ENCODE results near the gene ACSL3.
"Not testable (repeated sequence)": the region's sequence is repeated elsewhere in the genome, so short reads cannot be mapped to it uniquely, and the experiment has no call there.

ACSL3 gene

DNA sequence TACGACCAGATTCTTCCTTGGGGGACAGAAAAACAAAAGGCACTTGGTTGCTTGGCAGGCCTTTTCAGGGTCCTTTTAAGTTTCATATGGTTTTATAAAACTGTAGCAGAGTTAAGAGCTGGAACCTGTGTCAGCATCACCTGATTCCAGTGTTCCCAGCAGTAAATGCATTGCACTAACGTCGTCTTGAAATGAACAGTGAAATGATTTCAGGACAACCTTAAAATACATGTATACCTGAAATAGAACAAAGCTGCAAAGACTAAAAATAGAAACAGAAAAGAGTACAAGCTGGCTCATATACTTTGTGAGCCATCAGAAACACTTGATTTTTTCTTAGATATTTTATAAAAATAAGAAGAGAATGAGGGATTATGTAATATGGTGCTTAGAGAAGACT lies 51.9 kb downstream of the ACSL3 start:
- DNase-seq (ENCODE audit: low spot score): no peak
- no peak for TF ChIP-seq CTCF (conservative IDR thresholded peaks at IDR 0.05; ENCODE audit: low read depth)
- ChIA-PET CTCF (no interaction called here), POLR2A (ENCODE audit: low non-redundant PET) (no interaction called here)
- no peak overlapping the region for H3K27ac ChIP-seq

DNA sequence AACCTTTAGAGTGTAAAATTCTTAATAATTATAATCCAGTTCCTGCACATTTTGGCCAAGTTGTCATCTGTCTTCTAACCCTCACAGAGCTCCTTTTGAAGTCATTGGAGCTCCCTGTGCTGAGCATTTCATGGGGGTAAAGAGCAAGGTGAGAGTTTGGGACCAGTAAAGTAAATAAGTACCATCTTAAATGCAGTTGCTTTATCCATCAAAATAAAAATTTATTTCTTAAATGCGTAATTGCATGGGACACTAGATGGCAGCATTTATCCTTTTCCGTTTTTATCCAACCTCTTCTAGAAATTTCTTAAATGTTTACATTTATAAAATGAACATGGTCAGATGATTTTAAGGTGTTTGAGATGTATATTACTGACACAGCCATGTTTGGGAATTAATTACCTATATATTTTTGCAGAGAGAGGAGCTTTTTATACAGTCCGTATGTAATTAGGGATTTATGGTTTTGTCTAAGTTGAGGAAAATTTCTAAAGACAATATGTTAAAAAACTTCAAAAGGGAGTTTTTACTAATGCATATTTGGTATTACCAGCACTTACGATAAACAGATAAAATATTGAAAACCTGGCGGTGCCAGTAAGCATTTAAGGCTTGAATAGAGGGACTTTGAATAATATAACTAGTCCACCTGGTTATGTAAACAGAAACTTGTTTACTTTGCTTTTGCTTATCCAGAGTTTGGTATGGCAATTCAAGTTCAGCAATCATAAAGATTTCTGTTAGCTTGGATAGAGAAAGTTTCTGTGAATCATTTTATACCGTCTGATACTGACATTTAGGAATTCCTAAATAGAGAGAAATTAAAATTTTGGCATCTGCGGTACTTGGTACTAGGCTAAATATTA lies 54.5 kb downstream of the ACSL3 start:
- no peak for DNase-seq (ENCODE audit: low spot score)
- POLR2A ChIA-PET (ENCODE audit: low non-redundant PET): no interaction called here
- no peak overlapping the region for H3K27ac ChIP-seq
- peak; percentile 60 for TF ChIP-seq CTCF (conservative IDR thresholded peaks at IDR 0.05; ENCODE audit: low read depth)
- CTCF ChIA-PET: interaction anchor here (0.5 to 1.6 kb wide), 5 partner anchors 35 to 274 kb away, joined by 3 to 8 read pairs (median 4); no protein-coding TSS in a partner anchor

DNA sequence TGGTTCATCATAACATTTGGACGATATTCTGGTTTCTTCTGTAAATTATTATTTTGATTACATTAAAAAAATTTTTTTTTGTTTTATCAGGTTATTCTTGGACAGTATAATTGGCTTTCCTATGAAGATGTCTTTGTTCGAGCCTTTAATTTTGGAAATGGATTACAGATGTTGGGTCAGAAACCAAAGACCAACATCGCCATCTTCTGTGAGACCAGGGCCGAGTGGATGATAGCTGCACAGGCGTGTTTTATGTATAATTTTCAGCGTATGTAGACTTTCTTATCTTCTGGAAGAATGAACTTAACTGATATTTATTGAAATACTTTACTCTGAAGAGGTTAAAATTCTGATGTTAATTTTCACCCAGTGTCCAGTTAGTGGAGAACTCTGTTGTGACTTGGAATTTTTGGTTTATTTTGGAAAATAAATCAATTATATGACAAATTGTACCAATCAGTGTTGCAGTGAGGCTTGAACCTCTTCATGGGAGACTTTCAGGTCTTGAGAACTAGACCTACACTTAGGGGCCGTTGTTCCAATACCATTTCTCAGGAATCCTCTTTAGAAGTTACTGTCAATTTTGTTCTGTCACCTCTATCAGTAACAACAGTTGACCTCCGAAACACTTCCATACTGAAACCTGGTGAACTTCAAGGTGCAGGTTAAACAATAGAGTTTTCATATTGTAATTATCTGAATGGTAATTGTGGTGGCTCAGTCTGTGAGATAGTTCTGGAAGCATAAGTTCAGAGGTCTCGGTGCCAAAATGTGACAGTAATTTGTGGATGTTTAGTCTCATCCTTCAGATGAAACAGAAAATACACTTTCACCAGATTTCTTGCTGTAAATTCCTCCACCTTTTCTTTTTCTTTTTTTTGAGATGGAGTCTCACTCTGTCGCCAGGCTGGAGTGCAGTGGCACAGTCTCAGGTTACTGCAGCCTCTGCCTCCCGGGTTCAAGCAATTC lies 55.7 kb downstream of the ACSL3 start:
- TF ChIP-seq CTCF (conservative IDR thresholded peaks at IDR 0.05; ENCODE audit: low read depth): no peak
- DNase-seq (ENCODE audit: low spot score): no peak
- H3K27ac ChIP-seq: no peak overlapping the region
- CTCF ChIA-PET: interaction anchor here (0.6 to 1.6 kb wide), 3 partner anchors 44 to 209 kb away, joined by 3 to 11 read pairs (median 8); no protein-coding TSS in a partner anchor
- POLR2A ChIA-PET (ENCODE audit: low non-redundant PET): no interaction called here

- DNase-seq (ENCODE audit: low spot score); H3K27ac ChIP-seq; POLR2A ChIA-PET (ENCODE audit: low non-redundant PET): not testable (repeated sequence)
- CTCF ChIA-PET: interaction anchor here (0.7 kb wide), 1 partner anchor 118 kb away, joined by 3 read pairs; no protein-coding TSS in a partner anchor
These were observed 56.4 kb downstream of the ACSL3 start for GRCh38 chr2:222917212-222917611.

GRCh38 chr2:222919841-222920526 lies 59.1 kb downstream of the ACSL3 start:
- no peak overlapping the region for H3K27ac ChIP-seq
- ChIA-PET POLR2A (ENCODE audit: low non-redundant PET) (no interaction called here), CTCF (interaction anchor here (0.6 kb wide), 1 partner anchor 257 kb away, joined by 4 read pairs; no protein-coding TSS in a partner anchor)
- TF ChIP-seq CTCF (conservative IDR thresholded peaks at IDR 0.05; ENCODE audit: low read depth): no peak
- DNase-seq (ENCODE audit: low spot score): peak; percentile 20

- ChIA-PET POLR2A (ENCODE audit: low non-redundant PET) (no interaction called here), CTCF (no interaction called here)
- no peak for TF ChIP-seq CTCF (conservative IDR thresholded peaks at IDR 0.05; ENCODE audit: low read depth)
- H3K27ac ChIP-seq: no peak overlapping the region
- no peak for DNase-seq (ENCODE audit: low spot score)
These were observed 59.9 kb downstream of the ACSL3 start for GRCh38 chr2:222920657-222921186.

Data from RWPE1 (cell line).